Mammary epithelial cell (primary cell): ENCODE results near the gene NEB.

Source experiments
- EZH2 ChIP-seq: IDR thresholded peaks from 2 replicates; pipeline ENCODE4 v1.6.1; 2012; ENCODE audit warnings: low read length, inconsistent platforms, borderline replicate concordance
- TF ChIP-seq, protein P1 (sequence below), 2 donors: IDR thresholded peaks in 1 of 2; conservative IDR thresholded peaks in 1 of 2; 2 replicates each; pipeline ENCODE4 v1.5.1; 2011 to 2012; ENCODE audit warnings: inconsistent platforms in 2 of 2, low read length in 2 of 2, mild to moderate bottlenecking in 2 of 2, control low read depth in 1 of 2, low read depth in 1 of 2; ENCODE audit not compliant: insufficient read depth in 1 of 2; ENCODE audit errors: extremely low read depth in 1 of 2

DNA sequence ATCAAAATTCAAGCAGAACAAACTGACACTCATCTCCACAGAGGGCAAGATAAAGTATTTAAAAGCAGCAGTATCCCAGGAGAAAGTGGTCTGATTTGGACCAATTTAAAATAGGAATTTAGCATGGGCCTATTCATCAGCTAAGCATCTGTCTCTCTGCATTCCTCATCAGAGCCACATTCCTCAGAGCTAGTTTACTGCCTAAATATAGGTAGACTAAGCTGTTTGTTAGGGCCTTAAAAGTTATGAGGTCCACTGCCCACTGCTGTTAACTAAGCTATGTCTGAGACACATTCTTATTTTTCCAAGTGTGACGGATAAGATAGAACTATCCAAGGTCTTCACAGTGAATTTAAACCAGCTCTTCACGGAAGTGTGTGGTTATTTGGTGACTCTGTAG, 17.6 kb downstream of the NEB start:
- no peak for TF ChIP-seq EZH2
- TF ChIP-seq, protein P1, sequence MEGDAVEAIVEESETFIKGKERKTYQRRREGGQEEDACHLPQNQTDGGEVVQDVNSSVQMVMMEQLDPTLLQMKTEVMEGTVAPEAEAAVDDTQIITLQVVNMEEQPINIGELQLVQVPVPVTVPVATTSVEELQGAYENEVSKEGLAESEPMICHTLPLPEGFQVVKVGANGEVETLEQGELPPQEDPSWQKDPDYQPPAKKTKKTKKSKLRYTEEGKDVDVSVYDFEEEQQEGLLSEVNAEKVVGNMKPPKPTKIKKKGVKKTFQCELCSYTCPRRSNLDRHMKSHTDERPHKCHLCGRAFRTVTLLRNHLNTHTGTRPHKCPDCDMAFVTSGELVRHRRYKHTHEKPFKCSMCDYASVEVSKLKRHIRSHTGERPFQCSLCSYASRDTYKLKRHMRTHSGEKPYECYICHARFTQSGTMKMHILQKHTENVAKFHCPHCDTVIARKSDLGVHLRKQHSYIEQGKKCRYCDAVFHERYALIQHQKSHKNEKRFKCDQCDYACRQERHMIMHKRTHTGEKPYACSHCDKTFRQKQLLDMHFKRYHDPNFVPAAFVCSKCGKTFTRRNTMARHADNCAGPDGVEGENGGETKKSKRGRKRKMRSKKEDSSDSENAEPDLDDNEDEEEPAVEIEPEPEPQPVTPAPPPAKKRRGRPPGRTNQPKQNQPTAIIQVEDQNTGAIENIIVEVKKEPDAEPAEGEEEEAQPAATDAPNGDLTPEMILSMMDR (conservative IDR thresholded peaks at IDR 0.05 in 1 of 2, IDR thresholded peaks at IDR 0.05 in 1 of 2; ENCODE audit: extremely low read depth in 1 of 2, insufficient read depth in 1 of 2, low read depth in 1 of 2, low read length in 2 of 2), result no peak
